HL-60 (cell line): Measurements from ENCODE around the gene STRN3.

Experiments
- DNase-seq, 2 experiments: peaks; one replicate each; pipeline ENCODE4 v3.0.0-alpha.2; 2010 to 2020; ENCODE audit warnings: low read depth in 1 of 2, low spot score in 1 of 2
- H3K27ac ChIP-seq: fragments of 250-450 bp; sonication (Bioruptor Pico); replicated peaks from 2 replicates; pipeline ENCODE4 v1.5.1; 2020; ENCODE audit warnings: mild to moderate bottlenecking, moderate library complexity
- H3K27me3 ChIP-seq: fragments of 250-450 bp; sonication (Bioruptor Pico); 2 replicates; pipeline ENCODE4 v1.5.1; 2021; ENCODE audit warnings: mild to moderate bottlenecking, moderate library complexity; ENCODE audit not compliant: insufficient read depth, poor library complexity, severe bottlenecking
- H3K4me3 ChIP-seq: replicated peaks from 2 replicates; pipeline ENCODE4 v1.5.1; 2011; ENCODE audit warnings: mild to moderate bottlenecking, control low read depth, low read length; ENCODE audit not compliant: insufficient read depth
- CTCF ChIP-seq: IDR thresholded peaks from one replicate; pipeline ENCODE4 v1.5.1; 2011; ENCODE audit warnings: low read length, control low read depth, inconsistent platforms; ENCODE audit not compliant: insufficient read depth
- GABPA ChIP-seq: IDR thresholded peaks from 2 replicates; pipeline ENCODE4 v1.6.1; 2012; ENCODE audit warnings: low read depth
- POLR2AphosphoS5 ChIP-seq: IDR thresholded peaks from 2 replicates; pipeline ENCODE4 v1.6.1; 2012; ENCODE audit warnings: low read depth
- REST ChIP-seq: IDR thresholded peaks from 2 replicates; pipeline ENCODE4 v1.6.1; 2012; ENCODE audit warnings: low read depth; ENCODE audit not compliant: insufficient replicate concordance
- SPI1 ChIP-seq: IDR thresholded peaks from 2 replicates; pipeline ENCODE4 v1.6.1; 2012; ENCODE audit warnings: low read depth, mild to moderate bottlenecking, borderline replicate concordance

STRN3 gene

DNA sequence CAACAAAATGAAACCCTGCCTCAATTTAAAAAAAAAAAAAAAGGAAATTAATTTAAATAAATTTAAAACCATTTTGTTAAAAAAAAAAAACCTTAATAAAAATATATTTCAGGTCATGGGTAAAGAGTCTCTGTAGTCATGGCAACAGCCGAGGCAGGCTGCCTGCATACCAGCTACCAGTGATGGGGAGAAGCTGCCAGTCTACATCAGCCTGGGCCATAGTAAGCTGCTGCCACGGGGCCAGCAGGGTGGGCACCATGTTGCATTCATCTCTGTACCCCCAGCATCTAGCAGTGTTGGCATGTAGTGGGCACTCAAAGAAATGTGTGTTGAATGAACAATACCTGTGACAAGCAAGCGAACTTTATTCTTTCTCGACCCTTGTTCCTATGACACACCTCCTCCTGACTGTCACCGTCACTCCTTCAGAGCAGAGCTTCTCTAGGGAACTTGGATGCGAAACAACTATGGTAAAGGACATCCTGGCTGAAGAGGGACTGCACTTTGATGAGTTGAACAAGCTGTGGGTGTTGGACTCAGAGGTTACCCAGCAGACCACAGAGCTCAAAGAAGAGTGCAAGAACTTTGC, 8.0 kb downstream of the STRN3 start:
- H3K27me3 ChIP-seq, result no peaks in the 10 kb centered on the region
- DNase-seq, result no peak
- no peak overlapping the region for H3K27ac ChIP-seq
- TF ChIP-seq SPI1 (no peak), GABPA (no peak), CTCF (no peak), REST (no peak), POLR2AphosphoS5 (no peak)
- no peak overlapping the region for H3K4me3 ChIP-seq

GRCh38 chr14:31013841-31014240, 12.3 kb downstream of the STRN3 start:
- no peak for DNase-seq
- H3K27me3 ChIP-seq, result no peaks in the 10 kb centered on the region
- TF ChIP-seq SPI1 (no peak), REST (no peak), CTCF (no peak)
- no peak overlapping the region for H3K4me3 ChIP-seq
- H3K27ac ChIP-seq, result no peak overlapping the region

GRCh38 chr14:31010935-31011334, 15.2 kb downstream of the STRN3 start:
- DNase-seq, result no peak
- Histone ChIP-seq H3K27me3 (no peaks in the 10 kb centered on the region), H3K4me3 (no peak overlapping the region), H3K27ac (no peak overlapping the region)
- TF ChIP-seq CTCF (no peak), REST (no peak), GABPA (no peak), POLR2AphosphoS5 (no peak), SPI1 (no peak)
